Keratinocyte (primary cell): ENCODE measurements around the gene CCBE1. TPM values are rescaled to one million over a fixed set of nuclear protein-coding genes. Genes with fewer than 3 reads are reported as not detected.

Experiments
- DNase-seq: peaks from one replicate; pipeline ENCODE4 v3.0.0-alpha.2; 2011; ENCODE audit warnings: low read depth, missing footprints, low spot score
- FAIRE-seq: peaks from 2 replicates; lab custom pipeline; 2011; peaks lifted over from hg19 to GRCh38; lab: Jason Lieb, UNC
- H2AFZ ChIP-seq: 2 replicates; pipeline ENCODE4 v1.6.0; 2012; ENCODE audit warnings: low read length, control low read depth, inconsistent platforms; ENCODE audit not compliant: control insufficient read depth
- H3K27ac ChIP-seq: 2 replicates; pipeline ENCODE4 v1.5.1; 2011; ENCODE audit warnings: low read length; ENCODE audit not compliant: control insufficient read depth, insufficient read depth
- H3K27me3 ChIP-seq: 3 replicates; pipeline ENCODE4 v1.6.0; 2011; ENCODE audit warnings: low read length; ENCODE audit not compliant: control insufficient read depth, insufficient read depth; ENCODE audit errors: extremely low read depth
- H3K36me3 ChIP-seq, 2 experiments: 2 replicates in 1 of 2; 3 replicates in 1 of 2; pipeline ENCODE4 v1.5.1; 2011; ENCODE audit warnings: low read length in 2 of 2, mild to moderate bottlenecking in 1 of 2; ENCODE audit not compliant: control insufficient read depth in 2 of 2, insufficient read depth in 2 of 2; ENCODE audit errors: extremely low read depth in 1 of 2
- H3K4me1 ChIP-seq: 3 replicates; pipeline ENCODE4 v1.5.1; 2011; ENCODE audit warnings: low read length; ENCODE audit not compliant: control insufficient read depth, insufficient read depth; ENCODE audit errors: extremely low read depth
- H3K4me2 ChIP-seq: 3 replicates; pipeline ENCODE4 v1.6.0; 2011; ENCODE audit warnings: low read depth, low read length; ENCODE audit not compliant: control insufficient read depth, insufficient read depth; ENCODE audit errors: extremely low read depth
- H3K4me3 ChIP-seq, 3 experiments: fragments of 200-600 bp in 1 of 3; sonication (generic) in 1 of 3; 2 replicates in 2 of 3; 3 replicates in 1 of 3; pipeline ENCODE4 v1.5.1; 2011 to 2016; ENCODE audit warnings: low read length in 3 of 3, mild to moderate bottlenecking in 3 of 3, control low read depth in 2 of 3, inconsistent platforms in 1 of 3, low read depth in 1 of 3, mixed read lengths in 1 of 3, mixed run types in 1 of 3, moderate library complexity in 1 of 3; ENCODE audit not compliant: control insufficient read depth in 2 of 3, insufficient read depth in 2 of 3; ENCODE audit errors: extremely low read depth in 1 of 3
- H3K79me2 ChIP-seq: 2 replicates; pipeline ENCODE4 v1.6.0; 2012; ENCODE audit warnings: low read length; ENCODE audit not compliant: control insufficient read depth, insufficient read depth
- H3K9ac ChIP-seq: 3 replicates; pipeline ENCODE4 v1.6.0; 2011; ENCODE audit warnings: low read length; ENCODE audit not compliant: control insufficient read depth, insufficient read depth; ENCODE audit errors: extremely low read depth
- H3K9me1 ChIP-seq: 3 replicates; pipeline ENCODE4 v1.6.0; 2011; ENCODE audit warnings: low read length; ENCODE audit not compliant: control insufficient read depth, insufficient read depth; ENCODE audit errors: extremely low read depth
- H3K9me3 ChIP-seq: 2 replicates; pipeline ENCODE4 v1.5.1; 2012; ENCODE audit warnings: low read depth, low read length; ENCODE audit not compliant: control insufficient read depth
- H4K20me1 ChIP-seq: 3 replicates; pipeline ENCODE4 v1.6.0; 2011; ENCODE audit warnings: low read length; ENCODE audit not compliant: control insufficient read depth, insufficient read depth; ENCODE audit errors: extremely low read depth
- CTCF ChIP-seq, 3 experiments: IDR thresholded peaks in 1 of 3; conservative IDR thresholded peaks in 1 of 3; optimal IDR thresholded peaks in 1 of 3; 2 replicates in 2 of 3; 3 replicates in 1 of 3; pipeline versions ENCODE3 to v1.5.1; 2011; ENCODE audit warnings: low read length in 3 of 3, mild to moderate bottlenecking in 3 of 3, moderate library complexity in 2 of 3, control low read depth in 1 of 3, inconsistent platforms in 1 of 3; ENCODE audit not compliant: insufficient read depth in 2 of 3; ENCODE audit errors: extremely low read depth in 1 of 3
- EZH2 ChIP-seq: IDR thresholded peaks from one replicate; pipeline ENCODE4 v1.6.1; 2012; ENCODE audit warnings: inconsistent platforms, mild to moderate bottlenecking, low read length, moderate library complexity
- dilution Hi-C: fragments of 300-500 bp; cut with MboI; formaldehyde crosslinking; loops from one replicate; pipeline ENCODE4 v1.7.0; 2020; ENCODE audit warnings: low sequenced_read_pairs; ENCODE audit not compliant: extremely low pct_ligation_motif_present
- polyA plus RNA-seq, 5 experiments: library from polyadenylated mRNA; depleted of rRNA in 3 of 5; stranded (reverse) in 3 of 5; stranded (forward) in 1 of 5; unstranded in 1 of 5; fragments of >200 nt; gene quantifications; 1 replicate in 1 of 5; 2 replicates in 3 of 5; 3 replicates in 1 of 5; pipeline versions ENCODE4 v1.2.1 to v1.2.3, GENCODE V29; 2011 to 2012; ENCODE audit warnings: missing spikeins in 2 of 5, low read depth in 1 of 5, low replicate concordance in 1 of 5

CCBE1 gene
- polyA plus RNA-seq, 1 donor (not counting 4 experiments of a cell fraction or from before 2014, with no cell fraction given), result 20.1 TPM

DNA sequence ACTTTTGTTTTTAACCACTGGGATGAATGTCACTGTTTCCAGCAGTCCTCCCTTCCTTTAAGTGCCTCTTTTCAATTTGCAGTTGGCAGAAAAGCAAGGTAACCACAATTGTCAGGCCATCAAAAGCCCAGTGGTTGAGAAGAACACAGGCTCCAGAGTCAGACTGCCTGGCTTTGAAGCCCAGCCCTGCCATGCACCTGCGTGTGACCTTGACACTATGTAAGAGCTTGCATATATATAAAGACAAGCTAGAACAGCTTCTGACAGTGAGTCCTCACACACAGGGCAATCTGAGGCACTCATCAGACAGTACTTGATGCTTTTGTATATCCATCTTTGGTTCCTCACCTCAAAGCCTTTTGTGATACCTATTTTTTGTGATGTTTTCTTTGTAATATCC is 11.0 kb downstream of the CCBE1 start:
- Histone ChIP-seq H3K9ac (no peak overlapping the region), H4K20me1 (no peaks in the 10 kb centered on the region), H3K9me1 (no peaks in the 10 kb centered on the region), H3K79me2 (peaks cover 18% of the 10 kb centered on the region), H3K27me3 (no peaks in the 10 kb centered on the region), H3K4me3 (no peak overlapping the region), H2AFZ (no peak overlapping the region), H3K4me1 (peaks cover 6% of the 10 kb centered on the region), H3K27ac (no peak overlapping the region), H3K36me3 (no peaks in the 10 kb centered on the region), H3K4me2 (no peak overlapping the region), H3K9me3 (no peaks in the 10 kb centered on the region)
- TF ChIP-seq CTCF (optimal IDR thresholded peaks at IDR 0.05 in 1 of 3, IDR thresholded peaks at IDR 0.05 in 1 of 3, conservative IDR thresholded peaks at IDR 0.05 in 1 of 3; ENCODE audit: extremely low read depth in 1 of 3, insufficient read depth in 2 of 3, low read length in 3 of 3), result no peak
- no peak for TF ChIP-seq EZH2
- dilution Hi-C loops, result no loop called here
- DNase-seq (no peak), FAIRE-seq (no peak)

- Histone ChIP-seq H3K4me1 (no peaks in the 10 kb centered on the region), H3K4me3 (no peak overlapping the region), H3K4me2 (no peak overlapping the region), H3K9ac (no peak overlapping the region), H4K20me1 (no peaks in the 10 kb centered on the region), H3K9me3 (no peaks in the 10 kb centered on the region), H3K27ac (no peak overlapping the region), H2AFZ (no peak overlapping the region), H3K79me2 (peaks cover 16% of the 10 kb centered on the region), H3K9me1 (no peaks in the 10 kb centered on the region), H3K27me3 (no peaks in the 10 kb centered on the region), H3K36me3 (no peaks in the 10 kb centered on the region)
- dilution Hi-C loops, result no loop called here
- DNase-seq (no peak), FAIRE-seq (no peak)
- TF ChIP-seq EZH2 (no peak), CTCF (optimal IDR thresholded peaks at IDR 0.05 in 1 of 3, IDR thresholded peaks at IDR 0.05 in 1 of 3, conservative IDR thresholded peaks at IDR 0.05 in 1 of 3; ENCODE audit: extremely low read depth in 1 of 3, insufficient read depth in 2 of 3, low read length in 3 of 3) (no peak)
Measured at GRCh38 chr18:59685501-59685900, 11.7 kb downstream of the CCBE1 start.
